A549 treated with AZD2906 at 1 μM for 4 hours (cell line): ENCODE measurements around the gene IL17A. TPM values are rescaled to one million over a fixed set of nuclear protein-coding genes. Genes with fewer than 3 reads are reported as not detected.

Experiments
- total RNA-seq: library from RNA; stranded (reverse); fragments of 200-300 nt; extraction: Qiagen RNA extraction; gene quantifications from 5 replicates; pipeline ENCODE4 v1.2.3, GENCODE V29; 2022

IL17A gene
- total RNA-seq = not detected in 5 replicates

DNA sequence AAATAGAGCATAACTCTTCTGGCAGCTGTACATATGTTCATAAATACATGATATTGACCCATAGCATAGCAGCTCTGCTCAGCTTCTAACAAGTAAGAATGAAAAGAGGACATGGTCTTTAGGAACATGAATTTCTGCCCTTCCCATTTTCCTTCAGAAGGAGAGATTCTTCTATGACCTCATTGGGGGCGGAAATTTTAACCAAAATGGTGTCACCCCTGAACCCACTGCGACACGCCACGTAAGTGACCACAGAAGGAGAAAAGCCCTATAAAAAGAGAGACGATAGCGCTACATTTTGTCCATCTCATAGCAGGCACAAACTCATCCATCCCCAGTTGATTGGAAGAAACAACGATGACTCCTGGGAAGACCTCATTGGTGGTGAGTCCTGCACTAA lies at the start of gene IL17A:
Gene IL17A, plus strand, starts transcription at position 301 of the 400 bp plus-strand sequence. Its CDS starts 57 bp downstream, at position 358.

Other genes starting within 250 kb of the IL17A start
- not detected in 5 replicates for gene PKHD1, start 98.8 kb upstream of the IL17A start, total RNA-seq
- gene IL17F, start 58.1 kb downstream of the IL17A start, total RNA-seq = not detected in 5 replicates
- gene MCM3, start 98.4 kb downstream of the IL17A start, total RNA-seq = 71.3 to 86.5 TPM (median 75.7 TPM) in 5 replicates
- gene PAQR8, start 175.8 kb downstream of the IL17A start, total RNA-seq = 1.1 to 1.4 TPM (median 1.3 TPM) in 5 replicates
- gene EFHC1, start 234.0 kb downstream of the IL17A start, total RNA-seq = 10.0 to 12.1 TPM (median 11.8 TPM) in 5 replicates